GM18861 (cell line): ENCODE results near the gene STRA8.

Source experiments
- ATAC-seq: cut with Tn5 transposase; IDR thresholded peaks from one replicate; pipeline ENCODE4 v1.9.1; 2021; ENCODE audit not compliant: unreplicated experiment

The STRA8 gene

GRCh38 chr7:135236727-135237126 lies 3.1 kb downstream of the STRA8 start:
- ATAC-seq, result peak; percentile 93

GRCh38 chr7:135238112-135238744 lies 4.6 kb downstream of the STRA8 start:
- ATAC-seq, result no peak

DNA sequence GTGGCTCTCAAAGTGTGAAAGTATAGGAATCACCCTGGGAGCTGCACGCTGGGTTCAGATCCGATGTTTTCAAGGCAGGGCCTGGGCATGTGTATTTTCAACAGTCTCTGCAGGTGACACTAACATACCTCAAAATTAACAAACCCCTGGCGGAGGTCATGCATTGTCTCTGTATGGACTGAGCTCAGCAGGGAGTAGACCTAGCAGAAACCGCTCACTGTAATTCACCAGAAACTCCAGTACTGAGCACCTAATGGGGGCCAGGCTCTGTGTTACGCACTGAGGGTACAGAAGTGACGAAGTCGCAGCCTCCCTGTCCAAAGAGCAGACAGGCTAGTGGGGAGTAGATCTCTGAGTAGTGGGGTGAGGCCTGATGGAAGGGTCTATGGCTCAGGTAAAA lies 5.6 kb downstream of the STRA8 start:
- ATAC-seq, result no peak

GRCh38 chr7:135240441-135240840 lies 6.8 kb downstream of the STRA8 start:
- ATAC-seq, result no peak

DNA sequence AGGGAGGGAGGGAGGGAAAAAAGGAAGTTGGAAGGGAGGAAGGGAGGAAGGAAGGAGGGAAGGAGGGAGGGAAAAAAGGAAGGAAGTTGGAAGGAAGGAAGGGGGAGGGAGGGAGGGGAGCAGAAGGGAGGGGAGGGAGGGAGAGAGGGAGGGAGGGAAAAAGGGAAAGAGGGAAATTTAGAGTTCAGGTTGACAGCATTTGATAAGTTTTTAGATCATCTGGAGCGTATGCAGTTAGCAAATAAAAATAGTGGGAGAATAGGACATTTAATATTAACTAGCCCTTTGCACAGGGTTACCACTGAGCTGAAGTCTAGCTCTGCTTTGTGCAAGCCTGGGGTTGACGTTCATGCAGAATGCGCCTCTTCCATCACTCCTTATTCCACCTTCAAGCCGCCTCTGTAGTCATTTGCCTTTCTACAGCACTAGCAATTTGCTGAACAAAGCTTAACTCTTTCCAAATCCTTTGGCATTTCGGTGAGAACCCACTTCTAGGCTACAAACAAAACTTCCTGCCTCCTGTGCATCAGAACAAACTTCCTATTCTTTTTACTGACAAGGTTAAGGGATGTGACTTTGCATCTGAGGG lies 8.6 kb downstream of the STRA8 start:
- ATAC-seq, result no peak

- ATAC-seq, result no peak
These were observed 11.9 kb downstream of the STRA8 start for GRCh38 chr7:135245226-135246190.

DNA sequence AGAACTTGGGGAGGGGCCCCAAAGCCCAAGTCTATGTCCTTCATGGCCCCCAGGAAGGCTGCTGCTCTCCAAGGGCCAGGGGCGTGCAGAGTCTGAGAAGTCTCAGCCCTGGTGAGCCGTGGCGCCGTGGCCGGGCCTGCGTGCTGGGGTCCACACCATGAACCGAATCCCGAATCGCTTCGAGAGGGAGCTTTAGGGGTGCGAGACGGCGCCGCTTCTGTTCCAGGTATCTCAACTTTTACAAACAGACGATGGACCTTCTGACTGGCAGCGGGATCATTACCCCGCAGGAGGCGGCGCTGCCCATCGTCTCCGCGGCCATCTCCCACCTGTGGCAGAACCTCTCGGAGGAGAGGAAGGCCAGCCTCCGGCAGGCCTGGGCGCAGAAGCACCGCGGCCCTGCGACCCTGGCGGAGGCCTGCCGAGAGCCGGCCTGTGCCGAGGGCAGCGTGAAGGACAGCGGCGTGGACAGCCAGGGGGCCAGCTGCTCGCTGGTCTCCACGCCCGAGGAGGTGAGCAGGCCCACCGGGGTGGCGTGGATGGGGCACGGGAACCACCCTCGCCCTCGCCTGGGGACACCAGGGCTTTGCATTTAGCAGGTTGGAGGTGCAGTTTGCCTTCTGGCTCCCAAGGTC lies 12.7 kb downstream of the STRA8 start:
- ATAC-seq, result no peak

GRCh38 chr7:135247746-135248471 lies 14.3 kb downstream of the STRA8 start:
- no peak for ATAC-seq

- no peak for ATAC-seq
These were observed 14.9 kb downstream of the STRA8 start for GRCh38 chr7:135248546-135248945.

DNA sequence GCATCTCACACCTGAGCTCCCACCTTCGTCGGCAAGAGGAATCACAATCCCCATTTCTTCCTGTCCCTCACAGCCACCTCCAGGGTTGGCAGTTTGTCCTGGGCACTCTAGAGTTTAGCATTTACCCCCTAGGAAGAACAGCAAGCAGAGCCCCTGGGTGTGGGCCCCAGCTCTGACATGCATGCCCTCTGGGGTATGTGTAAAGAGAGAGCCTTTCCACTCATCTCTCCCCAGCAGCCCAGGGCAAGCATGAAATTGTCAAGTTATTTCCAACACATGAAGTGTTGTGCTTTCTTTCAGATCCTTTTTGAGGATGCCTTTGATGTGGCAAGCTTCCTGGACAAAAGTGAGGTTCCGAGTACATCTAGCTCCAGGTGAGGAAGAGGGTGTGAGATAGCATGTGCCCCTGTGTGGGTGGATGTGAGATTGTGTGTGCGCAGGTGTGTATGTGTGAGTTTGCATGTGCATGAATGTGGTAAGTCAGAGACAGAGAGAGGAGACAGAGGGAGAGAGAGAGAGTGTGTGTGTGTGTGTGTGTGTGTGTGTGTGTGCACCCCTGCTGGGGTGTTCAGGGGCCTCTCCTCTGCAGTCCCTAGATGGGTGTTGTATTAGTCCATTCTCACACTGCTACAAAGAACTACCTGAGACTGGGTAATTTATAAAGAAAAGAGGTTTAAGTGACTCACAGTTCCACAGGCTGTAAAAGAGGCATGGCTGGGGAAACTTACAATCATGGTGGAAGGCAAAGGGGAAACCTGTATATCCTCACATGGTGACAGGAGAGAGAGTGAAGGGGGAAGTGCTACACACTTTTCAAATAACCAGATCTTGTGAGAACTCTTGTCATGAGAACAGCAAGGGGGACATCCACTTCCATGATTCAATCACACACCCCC lies 18.1 kb downstream of the STRA8 start:
- ATAC-seq, result no peak

- no peak for ATAC-seq
These were observed 20.5 kb downstream of the STRA8 start for GRCh38 chr7:135253851-135254771.

- ATAC-seq, result no peak
These were observed 24.2 kb downstream of the STRA8 start for GRCh38 chr7:135257790-135258189.

GRCh38 chr7:135258585-135258984 lies 24.9 kb downstream of the STRA8 start:
- no peak for ATAC-seq

- ATAC-seq, result no peak
These were observed 26.1 kb downstream of the STRA8 start for GRCh38 chr7:135259702-135260101.

GRCh38 chr7:135260470-135260869 lies 26.8 kb downstream of the STRA8 start:
- ATAC-seq, result no peak

DNA sequence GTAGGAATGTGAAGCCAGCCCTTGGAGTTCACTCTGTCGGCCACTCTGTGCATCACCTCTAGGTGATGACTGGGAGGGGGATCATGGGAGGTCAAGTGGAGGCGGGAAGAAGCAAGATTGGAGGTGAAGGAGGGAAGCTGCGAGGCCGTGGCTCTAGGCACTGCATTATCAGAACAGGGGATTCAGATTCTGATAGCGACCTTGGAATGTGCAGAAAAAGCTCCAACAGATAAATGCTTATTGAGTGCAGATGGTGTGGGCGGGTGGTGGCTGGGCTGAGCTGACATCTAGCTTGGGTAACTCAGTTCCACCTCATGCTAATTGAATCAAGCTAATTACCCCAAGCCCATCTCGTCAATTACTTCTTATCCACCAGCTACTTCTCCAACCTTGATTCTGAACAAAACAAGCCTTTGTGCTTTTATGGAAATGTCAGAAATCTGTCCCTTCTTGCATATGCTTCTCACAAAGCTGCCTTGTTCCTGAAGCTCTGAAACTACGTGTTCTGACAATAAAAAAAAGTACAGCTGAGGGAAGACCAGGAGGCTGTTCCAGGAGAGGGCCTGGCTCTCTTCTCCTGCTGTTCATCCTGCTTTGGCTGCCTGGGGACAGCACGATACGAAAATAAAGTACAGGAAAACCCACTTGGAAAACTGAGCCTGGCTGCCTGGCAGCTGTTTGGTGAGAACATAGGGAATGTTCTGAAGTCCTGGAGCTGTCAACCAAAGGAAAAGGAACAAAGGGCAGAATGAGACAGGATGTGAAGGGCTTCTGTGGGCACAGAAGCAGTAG lies 27.5 kb downstream of the STRA8 start:
- ATAC-seq, result no peak

DNA sequence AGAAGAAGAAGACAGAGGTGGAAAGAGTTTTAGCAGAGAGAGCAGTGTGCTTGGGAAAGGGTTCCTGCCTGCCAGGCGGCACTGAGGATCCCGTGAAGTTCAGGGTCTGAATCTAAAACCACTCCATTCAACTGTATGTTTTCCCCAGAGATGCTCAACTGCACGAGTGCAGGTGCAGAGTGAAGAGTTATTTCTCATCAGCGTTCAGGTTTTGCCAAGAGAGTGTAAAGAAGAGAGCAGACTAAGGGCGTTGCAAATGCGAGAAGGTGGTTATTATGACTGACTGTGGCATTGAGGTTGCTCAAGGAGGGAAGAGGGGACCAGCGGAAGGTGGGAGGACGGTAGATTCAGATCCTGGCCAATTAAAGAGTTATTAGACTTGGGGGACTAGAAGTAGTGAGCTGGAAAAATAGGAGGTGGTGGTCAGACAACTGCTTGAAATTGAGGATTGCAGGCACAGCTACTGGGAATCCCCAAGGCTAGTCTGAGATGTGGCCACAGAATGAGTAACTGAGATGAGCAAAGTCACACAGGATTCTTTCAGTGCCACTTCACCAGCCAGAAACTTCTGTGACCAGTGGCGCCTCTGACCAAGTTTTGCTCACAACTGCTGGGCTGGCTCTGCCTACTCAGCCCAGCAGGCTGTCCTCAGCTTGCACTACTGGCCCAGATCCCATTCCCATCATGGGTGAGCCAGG lies 29.1 kb downstream of the STRA8 start:
- no peak for ATAC-seq
